Loucy (cell line): ENCODE data around the gene ANKRD6.

Source experiments
- EZH2phosphoT487 ChIP-seq: fragments of 200-600 bp; IDR thresholded peaks from 2 replicates; pipeline ENCODE4 v1.6.1; 2018; ENCODE audit warnings: antibody characterized with exemption, mild to moderate bottlenecking, moderate library complexity, borderline replicate concordance
- TF ChIP-seq, protein P1 (sequence below): fragments of 200-600 bp; sonication (generic); conservative IDR thresholded peaks from 2 replicates; pipeline ENCODE4 v1.5.1; 2014; ENCODE audit warnings: mild to moderate bottlenecking, antibody characterized with exemption, low read length

DNA sequence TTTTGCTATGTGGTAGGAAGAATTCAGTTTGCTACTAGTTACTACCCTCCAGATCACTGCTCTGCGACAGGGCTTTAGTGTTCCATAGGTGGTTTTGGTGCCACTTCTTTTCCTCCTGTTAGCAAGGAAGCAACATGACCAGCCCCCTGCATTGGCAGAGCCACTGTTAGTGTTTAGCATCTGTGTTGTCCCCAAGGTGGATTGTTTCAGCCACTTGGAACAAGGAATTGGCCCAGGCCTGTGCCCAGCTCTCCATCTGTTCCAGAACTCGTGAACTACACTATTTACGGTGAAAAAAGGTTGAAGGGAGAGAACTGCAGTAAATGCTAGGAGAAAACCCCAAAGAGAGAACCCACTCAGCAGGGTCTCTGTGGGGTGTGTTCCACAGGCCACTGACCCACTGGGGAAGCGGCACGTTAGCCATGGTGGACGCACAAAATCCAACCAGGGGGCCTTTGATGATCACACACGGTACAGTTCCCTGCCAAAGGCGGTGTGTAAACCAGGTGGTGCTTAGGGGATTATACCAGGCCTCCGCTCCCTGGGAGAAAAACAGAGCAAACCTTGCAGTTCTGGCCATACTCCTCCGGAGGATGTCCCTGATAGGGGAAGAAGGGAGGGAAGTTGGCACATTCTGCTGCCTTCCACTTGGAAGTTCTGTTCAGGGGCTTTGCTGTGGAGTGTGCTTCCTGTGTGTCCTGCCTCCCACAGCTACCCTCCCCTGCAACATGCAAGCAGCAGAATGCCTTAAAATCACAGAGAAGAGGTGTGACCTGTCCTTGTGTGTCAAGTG is 133.3 kb downstream of the ANKRD6 start:
- TF ChIP-seq, protein P1, sequence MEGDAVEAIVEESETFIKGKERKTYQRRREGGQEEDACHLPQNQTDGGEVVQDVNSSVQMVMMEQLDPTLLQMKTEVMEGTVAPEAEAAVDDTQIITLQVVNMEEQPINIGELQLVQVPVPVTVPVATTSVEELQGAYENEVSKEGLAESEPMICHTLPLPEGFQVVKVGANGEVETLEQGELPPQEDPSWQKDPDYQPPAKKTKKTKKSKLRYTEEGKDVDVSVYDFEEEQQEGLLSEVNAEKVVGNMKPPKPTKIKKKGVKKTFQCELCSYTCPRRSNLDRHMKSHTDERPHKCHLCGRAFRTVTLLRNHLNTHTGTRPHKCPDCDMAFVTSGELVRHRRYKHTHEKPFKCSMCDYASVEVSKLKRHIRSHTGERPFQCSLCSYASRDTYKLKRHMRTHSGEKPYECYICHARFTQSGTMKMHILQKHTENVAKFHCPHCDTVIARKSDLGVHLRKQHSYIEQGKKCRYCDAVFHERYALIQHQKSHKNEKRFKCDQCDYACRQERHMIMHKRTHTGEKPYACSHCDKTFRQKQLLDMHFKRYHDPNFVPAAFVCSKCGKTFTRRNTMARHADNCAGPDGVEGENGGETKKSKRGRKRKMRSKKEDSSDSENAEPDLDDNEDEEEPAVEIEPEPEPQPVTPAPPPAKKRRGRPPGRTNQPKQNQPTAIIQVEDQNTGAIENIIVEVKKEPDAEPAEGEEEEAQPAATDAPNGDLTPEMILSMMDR: no peak
- no peak for TF ChIP-seq EZH2phosphoT487
